Cardiac fibroblast (primary cell): Measurements from ENCODE around the gene LRRC15.
A peak's percentile ranks its signal among the peaks of the same experiment; 100 is the strongest.

Experiments
- DNase-seq, 2 donors: peaks; one replicate each; pipeline versions ENCODE4 v3.0.0 to v3.0.0-alpha.2; 2010; ENCODE audit warnings: low read depth in 2 of 2
- H3K4me3 ChIP-seq, 2 donors: replicated peaks in 1 of 2; 1 replicate in 1 of 2; 2 replicates in 1 of 2; pipeline ENCODE4 v1.5.1; 2011; ENCODE audit warnings: low read depth in 2 of 2, low read length in 2 of 2, mild to moderate bottlenecking in 2 of 2, moderate library complexity in 1 of 2
- TF ChIP-seq, protein P1 (sequence below): IDR thresholded peaks from one replicate; pipeline ENCODE4 v1.5.1; 2011; ENCODE audit warnings: low read depth, mild to moderate bottlenecking, low read length, inconsistent platforms

LRRC15 gene

DNA sequence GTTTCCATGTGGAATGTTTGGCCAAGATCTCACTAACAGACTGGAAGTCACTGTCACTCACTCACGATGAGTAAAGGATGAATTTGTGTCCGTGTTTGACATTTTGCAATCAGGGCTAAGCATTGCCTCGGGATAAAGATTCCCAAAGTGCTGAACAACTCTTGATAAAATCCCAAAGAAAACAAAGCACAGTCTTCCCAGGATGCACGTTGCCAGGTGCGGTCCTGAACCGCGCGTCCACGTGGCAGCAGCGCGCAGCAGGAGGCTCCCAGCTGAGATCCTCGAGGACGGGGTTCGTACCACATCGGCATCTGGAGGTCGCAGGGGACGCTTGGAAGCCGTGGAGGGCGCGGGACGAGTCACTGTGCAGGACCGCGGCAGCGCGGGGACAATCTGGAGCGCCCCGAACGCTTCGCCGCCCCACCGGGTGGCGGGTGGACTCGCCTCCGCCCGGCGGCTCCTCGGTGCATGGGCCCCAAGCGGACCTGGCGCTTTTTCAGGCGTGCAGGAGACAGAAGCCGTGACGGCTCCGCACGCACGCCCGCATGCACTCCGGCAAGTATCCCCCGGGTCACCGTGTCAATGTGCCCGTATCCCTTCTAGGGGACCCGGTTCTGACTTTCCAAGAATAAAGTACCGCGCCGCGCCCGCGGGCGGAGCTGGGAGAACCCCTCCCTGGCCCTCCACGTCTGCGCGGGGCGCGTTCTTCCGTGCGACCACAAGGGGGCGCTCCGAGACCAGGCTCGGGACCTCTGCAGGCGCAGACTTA lies 36.1 kb downstream of the LRRC15 start:
- TF ChIP-seq, protein P1, sequence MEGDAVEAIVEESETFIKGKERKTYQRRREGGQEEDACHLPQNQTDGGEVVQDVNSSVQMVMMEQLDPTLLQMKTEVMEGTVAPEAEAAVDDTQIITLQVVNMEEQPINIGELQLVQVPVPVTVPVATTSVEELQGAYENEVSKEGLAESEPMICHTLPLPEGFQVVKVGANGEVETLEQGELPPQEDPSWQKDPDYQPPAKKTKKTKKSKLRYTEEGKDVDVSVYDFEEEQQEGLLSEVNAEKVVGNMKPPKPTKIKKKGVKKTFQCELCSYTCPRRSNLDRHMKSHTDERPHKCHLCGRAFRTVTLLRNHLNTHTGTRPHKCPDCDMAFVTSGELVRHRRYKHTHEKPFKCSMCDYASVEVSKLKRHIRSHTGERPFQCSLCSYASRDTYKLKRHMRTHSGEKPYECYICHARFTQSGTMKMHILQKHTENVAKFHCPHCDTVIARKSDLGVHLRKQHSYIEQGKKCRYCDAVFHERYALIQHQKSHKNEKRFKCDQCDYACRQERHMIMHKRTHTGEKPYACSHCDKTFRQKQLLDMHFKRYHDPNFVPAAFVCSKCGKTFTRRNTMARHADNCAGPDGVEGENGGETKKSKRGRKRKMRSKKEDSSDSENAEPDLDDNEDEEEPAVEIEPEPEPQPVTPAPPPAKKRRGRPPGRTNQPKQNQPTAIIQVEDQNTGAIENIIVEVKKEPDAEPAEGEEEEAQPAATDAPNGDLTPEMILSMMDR, result peak; percentile 92
- peak; percentile 89 for DNase-seq
- H3K4me3 ChIP-seq, result peak overlapping the region; percentile 45 to 56

DNA sequence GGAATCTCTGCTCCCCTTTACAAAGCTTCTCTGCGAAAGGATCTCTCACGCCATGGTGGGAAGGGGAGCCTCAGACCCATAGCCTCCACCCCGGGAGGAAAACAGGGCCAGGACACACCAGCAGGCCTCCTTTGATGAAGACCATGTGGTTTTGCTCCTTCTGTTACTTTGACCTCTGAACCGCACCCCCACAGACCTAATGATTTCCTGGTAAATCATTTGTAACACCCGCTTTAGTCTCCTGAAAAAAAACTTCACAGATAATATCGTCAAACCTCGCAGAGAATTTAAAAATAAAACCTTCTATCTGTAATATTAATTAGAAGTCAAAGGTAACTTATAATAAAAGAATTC lies 36.7 kb downstream of the LRRC15 start:
- TF ChIP-seq, protein P1, result no peak
- no peak overlapping the region for H3K4me3 ChIP-seq
- no peak for DNase-seq

DNA sequence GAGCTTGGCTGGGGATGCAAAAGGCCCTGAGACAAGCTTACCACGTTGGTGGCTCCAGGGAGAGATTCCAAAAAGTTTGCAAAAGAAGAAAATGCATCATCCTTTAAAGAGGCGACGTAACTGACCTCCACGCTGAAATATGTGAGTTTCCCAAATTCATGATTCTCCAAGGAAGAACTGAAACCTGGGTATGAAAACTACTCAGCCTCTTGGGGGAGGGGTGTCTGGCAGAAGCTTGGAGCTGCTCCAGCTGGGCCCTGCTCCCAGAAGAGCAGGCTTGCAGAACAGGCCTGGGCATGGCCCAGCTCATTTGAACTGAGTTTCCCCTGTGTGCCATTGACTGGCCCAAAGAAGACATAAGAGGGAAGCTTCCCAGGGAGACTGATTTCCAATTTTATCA lies 39.0 kb downstream of the LRRC15 start:
- H3K4me3 ChIP-seq, result no peak overlapping the region

DNA sequence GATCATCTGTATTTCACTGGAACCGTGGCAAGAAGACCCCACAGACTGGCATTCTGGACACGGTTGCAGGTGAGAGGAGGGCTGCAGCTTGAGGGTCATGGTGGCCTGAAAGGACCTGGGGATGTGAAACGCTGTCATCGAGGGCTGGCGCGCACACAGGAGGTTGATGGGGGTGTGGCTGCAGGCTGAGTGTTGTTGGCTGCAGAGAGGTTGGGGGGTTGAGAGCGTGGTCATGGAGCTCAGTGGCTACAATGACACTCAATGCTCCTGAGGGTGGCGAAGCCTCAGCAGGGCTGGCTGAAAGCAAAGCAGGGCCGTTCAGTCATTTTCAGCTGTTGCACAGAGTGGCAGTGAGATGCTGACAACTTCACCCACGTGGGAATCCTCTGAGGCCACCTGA lies 39.4 kb downstream of the LRRC15 start:
- TF ChIP-seq, protein P1, result no peak
- no peak for DNase-seq
- no peak overlapping the region for H3K4me3 ChIP-seq

More for the DNA sequence above, 39.0 kb downstream of the LRRC15 start:
- DNase-seq, result peak; percentile 69 to 78
- TF ChIP-seq, protein P1, result no peak

DNA sequence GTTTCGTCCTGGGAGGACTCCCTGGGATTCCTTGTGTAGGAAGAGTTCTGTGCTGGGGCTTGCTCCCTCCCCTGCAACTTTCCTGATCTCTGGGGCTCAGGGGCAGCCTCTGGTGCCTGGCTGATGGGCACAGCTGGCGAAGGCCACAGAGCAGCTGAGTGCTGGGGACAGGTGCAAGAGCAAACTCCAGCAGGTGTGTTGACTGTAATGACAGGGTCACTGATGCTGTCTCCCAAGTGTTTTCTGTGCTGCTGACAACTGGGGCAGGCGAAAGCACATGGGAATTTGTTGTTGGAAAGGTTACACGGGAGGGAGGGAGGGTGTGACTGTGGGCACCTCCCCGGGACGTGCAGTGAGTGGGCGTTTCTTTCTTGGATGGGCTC lies 40.0 kb downstream of the LRRC15 start:
- no peak for DNase-seq
- TF ChIP-seq, protein P1, result no peak
- H3K4me3 ChIP-seq, result no peak overlapping the region

DNA sequence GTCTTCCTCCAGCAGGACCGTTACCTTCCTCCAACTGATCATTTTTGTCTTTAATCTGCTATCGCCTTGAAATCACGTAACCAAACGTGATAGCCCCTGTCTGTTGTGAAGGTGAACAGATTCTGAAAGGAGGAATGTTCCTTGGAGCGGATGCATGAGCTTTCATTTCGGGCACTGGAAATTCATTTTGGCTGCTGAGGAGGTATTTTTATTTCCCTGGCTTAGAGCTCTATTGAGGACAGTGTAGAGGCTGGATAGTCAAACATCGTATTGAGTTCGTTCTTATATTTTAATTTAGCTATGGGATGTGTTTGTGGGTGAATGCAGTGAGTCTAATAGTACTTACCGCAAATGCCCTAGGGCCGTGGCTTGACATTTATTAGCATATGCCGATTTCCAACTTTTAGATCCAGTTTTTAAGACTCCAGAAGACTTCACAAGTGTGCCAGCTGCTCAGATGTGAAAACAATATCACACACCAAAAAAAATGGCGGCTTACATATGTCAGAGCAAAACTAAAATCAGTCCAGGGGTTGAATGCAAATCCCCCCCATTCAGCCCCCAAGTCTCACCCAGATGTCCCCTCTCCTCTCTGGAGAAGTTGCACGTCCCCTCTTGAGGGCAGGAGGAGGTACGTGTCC lies 40.5 kb downstream of the LRRC15 start:
- no peak overlapping the region for H3K4me3 ChIP-seq
- DNase-seq, result no peak
- TF ChIP-seq, protein P1, result no peak
